ENCODE results near the gene PRR29. TPM values are rescaled to one million over a fixed set of nuclear protein-coding genes. Genes with fewer than 3 reads are reported as not detected.

The PRR29 gene
- total and polyA plus RNA-seq, 4 donors: 0.02 to 0.35 (median 0.14) TPM; not detected in 1

DNA sequence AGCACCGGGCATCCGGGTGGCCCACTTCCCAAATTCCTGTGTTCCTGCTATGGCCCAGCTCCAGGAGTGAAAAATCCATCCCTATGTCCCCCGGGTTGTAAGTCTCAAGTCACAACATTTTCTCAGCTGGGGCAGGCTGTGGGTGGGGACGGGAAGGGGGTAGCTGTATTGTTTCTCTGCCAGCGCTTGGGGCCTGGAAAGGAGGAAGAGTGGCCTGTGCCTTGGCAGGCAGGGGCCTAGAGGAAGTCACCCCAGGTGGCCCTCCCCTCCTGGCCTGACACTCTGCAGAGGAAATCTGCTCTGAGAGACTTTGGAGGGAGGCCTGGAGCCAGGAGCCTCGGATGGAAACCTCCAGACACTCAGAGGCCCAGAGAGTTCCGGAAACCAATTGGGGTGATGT lies 14.8 kb upstream of the PRR29 start:
- TF ChIP-seq JUND (IDR thresholded peaks at IDR 0.05) (no peak), NR2F2 (IDR thresholded peaks at IDR 0.05) (peak; percentile 74)
- Histone ChIP-seq H3K9ac (ENCODE audit: low read depth in 1 of 2, low read length in 2 of 2) (no peak overlapping the region), H3K27ac (ENCODE audit: low read depth in 1 of 2, low read length in 2 of 2) (peak overlapping the region in 1 of 2 donors; percentile 18), H3K36me3 (ENCODE audit: control insufficient read depth in 4 of 4, insufficient read depth in 3 of 4, low read depth in 1 of 4, low read length in 3 of 4) (no peaks in the 10 kb centered on the region), H3K9me3 (ENCODE audit: control insufficient read depth in 4 of 4, low read length in 3 of 4) (peaks cover 0 to 7% (median 1%) of the 10 kb centered on the region in 4 donors), H3K4me1 (ENCODE audit: control insufficient read depth in 4 of 4, insufficient read depth in 4 of 4, low read length in 3 of 4) (peaks cover 0 to 3% (median 0%) of the 10 kb centered on the region in 4 donors), H3K27me3 (ENCODE audit: control insufficient read depth in 4 of 4, insufficient read depth in 4 of 4, low read length in 3 of 4) (no peaks in the 10 kb centered on the region), H3K4me3 (ENCODE audit: low read depth in 1 of 3, low read length in 3 of 3) (no peak overlapping the region)
- no peak for DNase-seq (ENCODE audit: low spot score)
- 64% methylated on average over 7 of the region's 7 CpGs for WGBS

DNA sequence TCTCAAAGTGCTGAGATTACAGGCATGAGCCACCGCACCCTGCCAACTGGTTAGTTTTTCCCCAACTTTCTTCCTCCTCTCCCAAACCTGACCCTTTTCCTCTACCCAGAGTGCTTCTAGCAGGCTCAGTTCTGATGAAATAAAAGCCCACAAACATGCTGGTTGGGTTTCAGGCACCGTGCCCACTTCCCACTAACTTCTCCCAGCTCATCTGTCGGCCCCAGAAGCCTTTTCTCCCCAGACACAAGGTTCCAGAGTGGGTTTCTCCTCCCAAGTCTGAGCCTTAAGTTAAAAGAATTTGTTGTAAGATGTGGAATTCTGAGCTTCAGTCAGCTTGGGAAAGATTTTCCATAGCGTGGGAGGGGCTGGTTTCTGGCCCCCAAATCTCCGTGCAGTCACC lies 13.9 kb upstream of the PRR29 start:
- Histone ChIP-seq H3K9me3 (ENCODE audit: control insufficient read depth in 4 of 4, low read length in 3 of 4) (peaks cover 0 to 7% (median 1%) of the 10 kb centered on the region in 4 donors), H3K36me3 (ENCODE audit: control insufficient read depth in 4 of 4, insufficient read depth in 3 of 4, low read depth in 1 of 4, low read length in 3 of 4) (no peaks in the 10 kb centered on the region), H3K9ac (ENCODE audit: low read depth in 1 of 2, low read length in 2 of 2) (no peak overlapping the region), H3K27ac (ENCODE audit: low read depth in 1 of 2, low read length in 2 of 2) (peak overlapping the region in 1 of 2 donors; percentile 15), H3K27me3 (ENCODE audit: control insufficient read depth in 4 of 4, insufficient read depth in 4 of 4, low read length in 3 of 4) (no peaks in the 10 kb centered on the region), H3K4me1 (ENCODE audit: control insufficient read depth in 4 of 4, insufficient read depth in 4 of 4, low read length in 3 of 4) (peaks cover 0 to 3% (median 0%) of the 10 kb centered on the region in 4 donors), H3K4me3 (ENCODE audit: low read depth in 1 of 3, low read length in 3 of 3) (no peak overlapping the region)
- no peak for DNase-seq (ENCODE audit: low spot score)
- WGBS: 82% methylated on average over 5 of the region's 5 CpGs
- TF ChIP-seq RXRA (IDR thresholded peaks at IDR 0.05) (no peak), NR2F2 (IDR thresholded peaks at IDR 0.05) (no peak), GABPA (IDR thresholded peaks at IDR 0.05 in 1 of 2, conservative IDR thresholded peaks at IDR 0.05 in 1 of 2) (no peak), FOXA2 (IDR thresholded peaks at IDR 0.05) (no peak), HNF4A (conservative IDR thresholded peaks at IDR 0.05) (no peak), HNF4G (IDR thresholded peaks at IDR 0.05) (no peak), EGR1 (IDR thresholded peaks at IDR 0.05; ENCODE audit: low read depth in 2 of 2) (no peak), SP1 (IDR thresholded peaks at IDR 0.05) (no peak), TAF1 (conservative IDR thresholded peaks at IDR 0.05) (no peak), YY1 (IDR thresholded peaks at IDR 0.05) (no peak), RAD21 (IDR thresholded peaks at IDR 0.05) (no peak), JUND (IDR thresholded peaks at IDR 0.05) (no peak), FOXA1 (IDR thresholded peaks at IDR 0.05) (no peak)
- TF ChIP-seq, protein P1, sequence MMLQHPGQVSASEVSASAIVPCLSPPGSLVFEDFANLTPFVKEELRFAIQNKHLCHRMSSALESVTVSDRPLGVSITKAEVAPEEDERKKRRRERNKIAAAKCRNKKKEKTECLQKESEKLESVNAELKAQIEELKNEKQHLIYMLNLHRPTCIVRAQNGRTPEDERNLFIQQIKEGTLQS (IDR thresholded peaks at IDR 0.05): no peak
- TF ChIP-seq, protein P2, sequence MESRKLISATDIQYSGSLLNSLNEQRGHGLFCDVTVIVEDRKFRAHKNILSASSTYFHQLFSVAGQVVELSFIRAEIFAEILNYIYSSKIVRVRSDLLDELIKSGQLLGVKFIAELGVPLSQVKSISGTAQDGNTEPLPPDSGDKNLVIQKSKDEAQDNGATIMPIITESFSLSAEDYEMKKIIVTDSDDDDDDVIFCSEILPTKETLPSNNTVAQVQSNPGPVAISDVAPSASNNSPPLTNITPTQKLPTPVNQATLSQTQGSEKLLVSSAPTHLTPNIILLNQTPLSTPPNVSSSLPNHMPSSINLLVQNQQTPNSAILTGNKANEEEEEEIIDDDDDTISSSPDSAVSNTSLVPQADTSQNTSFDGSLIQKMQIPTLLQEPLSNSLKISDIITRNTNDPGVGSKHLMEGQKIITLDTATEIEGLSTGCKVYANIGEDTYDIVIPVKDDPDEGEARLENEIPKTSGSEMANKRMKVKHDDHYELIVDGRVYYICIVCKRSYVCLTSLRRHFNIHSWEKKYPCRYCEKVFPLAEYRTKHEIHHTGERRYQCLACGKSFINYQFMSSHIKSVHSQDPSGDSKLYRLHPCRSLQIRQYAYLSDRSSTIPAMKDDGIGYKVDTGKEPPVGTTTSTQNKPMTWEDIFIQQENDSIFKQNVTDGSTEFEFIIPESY (IDR thresholded peaks at IDR 0.05): no peak
- TF ChIP-seq, protein P3, sequence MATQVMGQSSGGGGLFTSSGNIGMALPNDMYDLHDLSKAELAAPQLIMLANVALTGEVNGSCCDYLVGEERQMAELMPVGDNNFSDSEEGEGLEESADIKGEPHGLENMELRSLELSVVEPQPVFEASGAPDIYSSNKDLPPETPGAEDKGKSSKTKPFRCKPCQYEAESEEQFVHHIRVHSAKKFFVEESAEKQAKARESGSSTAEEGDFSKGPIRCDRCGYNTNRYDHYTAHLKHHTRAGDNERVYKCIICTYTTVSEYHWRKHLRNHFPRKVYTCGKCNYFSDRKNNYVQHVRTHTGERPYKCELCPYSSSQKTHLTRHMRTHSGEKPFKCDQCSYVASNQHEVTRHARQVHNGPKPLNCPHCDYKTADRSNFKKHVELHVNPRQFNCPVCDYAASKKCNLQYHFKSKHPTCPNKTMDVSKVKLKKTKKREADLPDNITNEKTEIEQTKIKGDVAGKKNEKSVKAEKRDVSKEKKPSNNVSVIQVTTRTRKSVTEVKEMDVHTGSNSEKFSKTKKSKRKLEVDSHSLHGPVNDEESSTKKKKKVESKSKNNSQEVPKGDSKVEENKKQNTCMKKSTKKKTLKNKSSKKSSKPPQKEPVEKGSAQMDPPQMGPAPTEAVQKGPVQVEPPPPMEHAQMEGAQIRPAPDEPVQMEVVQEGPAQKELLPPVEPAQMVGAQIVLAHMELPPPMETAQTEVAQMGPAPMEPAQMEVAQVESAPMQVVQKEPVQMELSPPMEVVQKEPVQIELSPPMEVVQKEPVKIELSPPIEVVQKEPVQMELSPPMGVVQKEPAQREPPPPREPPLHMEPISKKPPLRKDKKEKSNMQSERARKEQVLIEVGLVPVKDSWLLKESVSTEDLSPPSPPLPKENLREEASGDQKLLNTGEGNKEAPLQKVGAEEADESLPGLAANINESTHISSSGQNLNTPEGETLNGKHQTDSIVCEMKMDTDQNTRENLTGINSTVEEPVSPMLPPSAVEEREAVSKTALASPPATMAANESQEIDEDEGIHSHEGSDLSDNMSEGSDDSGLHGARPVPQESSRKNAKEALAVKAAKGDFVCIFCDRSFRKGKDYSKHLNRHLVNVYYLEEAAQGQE (IDR thresholded peaks at IDR 0.05): no peak
- TF ChIP-seq, protein P4, sequence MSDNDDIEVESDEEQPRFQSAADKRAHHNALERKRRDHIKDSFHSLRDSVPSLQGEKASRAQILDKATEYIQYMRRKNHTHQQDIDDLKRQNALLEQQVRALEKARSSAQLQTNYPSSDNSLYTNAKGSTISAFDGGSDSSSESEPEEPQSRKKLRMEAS (IDR thresholded peaks at IDR 0.05): no peak
- TF ChIP-seq, protein P5, sequence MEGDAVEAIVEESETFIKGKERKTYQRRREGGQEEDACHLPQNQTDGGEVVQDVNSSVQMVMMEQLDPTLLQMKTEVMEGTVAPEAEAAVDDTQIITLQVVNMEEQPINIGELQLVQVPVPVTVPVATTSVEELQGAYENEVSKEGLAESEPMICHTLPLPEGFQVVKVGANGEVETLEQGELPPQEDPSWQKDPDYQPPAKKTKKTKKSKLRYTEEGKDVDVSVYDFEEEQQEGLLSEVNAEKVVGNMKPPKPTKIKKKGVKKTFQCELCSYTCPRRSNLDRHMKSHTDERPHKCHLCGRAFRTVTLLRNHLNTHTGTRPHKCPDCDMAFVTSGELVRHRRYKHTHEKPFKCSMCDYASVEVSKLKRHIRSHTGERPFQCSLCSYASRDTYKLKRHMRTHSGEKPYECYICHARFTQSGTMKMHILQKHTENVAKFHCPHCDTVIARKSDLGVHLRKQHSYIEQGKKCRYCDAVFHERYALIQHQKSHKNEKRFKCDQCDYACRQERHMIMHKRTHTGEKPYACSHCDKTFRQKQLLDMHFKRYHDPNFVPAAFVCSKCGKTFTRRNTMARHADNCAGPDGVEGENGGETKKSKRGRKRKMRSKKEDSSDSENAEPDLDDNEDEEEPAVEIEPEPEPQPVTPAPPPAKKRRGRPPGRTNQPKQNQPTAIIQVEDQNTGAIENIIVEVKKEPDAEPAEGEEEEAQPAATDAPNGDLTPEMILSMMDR (IDR thresholded peaks at IDR 0.05; ENCODE audit: low read depth, low read length, missing input control): no peak
